Measurements from ENCODE around the gene DMRT3.

DNA sequence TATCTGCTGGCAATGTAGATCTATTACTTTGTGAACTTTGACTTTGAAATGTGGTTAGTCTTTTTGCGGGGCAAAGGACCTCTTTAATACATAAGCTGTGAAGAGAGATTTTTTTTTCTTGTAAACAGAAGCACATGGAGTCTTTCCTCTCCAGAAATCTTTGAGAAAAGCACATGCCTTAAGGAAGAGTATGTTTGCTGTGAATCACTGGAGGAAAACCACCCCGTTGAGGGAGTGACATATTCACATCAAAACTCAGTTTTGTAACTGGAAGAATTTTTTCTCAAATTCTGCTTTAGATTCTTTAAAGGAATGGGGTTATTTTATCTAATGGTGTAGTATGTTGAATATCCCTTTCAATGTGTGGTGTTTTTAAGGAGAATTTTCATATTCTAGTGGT, 3.5 kb downstream of the DMRT3 start:
- no peak for TF ChIP-seq EZH2 (IDR thresholded peaks at IDR 0.05; ENCODE audit: low read depth)
- TF ChIP-seq, protein P1, sequence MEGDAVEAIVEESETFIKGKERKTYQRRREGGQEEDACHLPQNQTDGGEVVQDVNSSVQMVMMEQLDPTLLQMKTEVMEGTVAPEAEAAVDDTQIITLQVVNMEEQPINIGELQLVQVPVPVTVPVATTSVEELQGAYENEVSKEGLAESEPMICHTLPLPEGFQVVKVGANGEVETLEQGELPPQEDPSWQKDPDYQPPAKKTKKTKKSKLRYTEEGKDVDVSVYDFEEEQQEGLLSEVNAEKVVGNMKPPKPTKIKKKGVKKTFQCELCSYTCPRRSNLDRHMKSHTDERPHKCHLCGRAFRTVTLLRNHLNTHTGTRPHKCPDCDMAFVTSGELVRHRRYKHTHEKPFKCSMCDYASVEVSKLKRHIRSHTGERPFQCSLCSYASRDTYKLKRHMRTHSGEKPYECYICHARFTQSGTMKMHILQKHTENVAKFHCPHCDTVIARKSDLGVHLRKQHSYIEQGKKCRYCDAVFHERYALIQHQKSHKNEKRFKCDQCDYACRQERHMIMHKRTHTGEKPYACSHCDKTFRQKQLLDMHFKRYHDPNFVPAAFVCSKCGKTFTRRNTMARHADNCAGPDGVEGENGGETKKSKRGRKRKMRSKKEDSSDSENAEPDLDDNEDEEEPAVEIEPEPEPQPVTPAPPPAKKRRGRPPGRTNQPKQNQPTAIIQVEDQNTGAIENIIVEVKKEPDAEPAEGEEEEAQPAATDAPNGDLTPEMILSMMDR (conservative IDR thresholded peaks at IDR 0.05), result no peak
